ENCODE results near the gene TAF7L.
A peak's percentile ranks its signal among the peaks of the same experiment; 100 is the strongest.
"Not testable (repeated sequence)": the region's sequence is repeated elsewhere in the genome, so short reads cannot be mapped to it uniquely, and the experiment has no call there.

Gene TAF7L

GRCh38 chrX:101290957-101291603, at the start of gene TAF7L:
TAF7L (minus strand) TSS chrX:101291334; CDS start chrX:101287543, 3,791 bp downstream.
- DNase-seq (ENCODE audit: low read depth in 4 of 4, low spot score in 1 of 4): no peak

- DNase-seq (ENCODE audit: low read depth in 4 of 4, low spot score in 1 of 4): no peak
Observed at GRCh38 chrX:101337776-101338271, 46.7 kb upstream of the TAF7L start.

GRCh38 chrX:101334310-101334709, 43.2 kb upstream of the TAF7L start:
- not testable (repeated sequence) for DNase-seq (ENCODE audit: low read depth in 4 of 4, low spot score in 1 of 4)

- not testable (repeated sequence) for DNase-seq (ENCODE audit: low read depth in 4 of 4, low spot score in 1 of 4)
Observed at GRCh38 chrX:101326600-101326999, 35.5 kb upstream of the TAF7L start.

- DNase-seq (ENCODE audit: low read depth in 4 of 4, low spot score in 1 of 4): no peak
Observed at GRCh38 chrX:101303790-101304189, 12.7 kb upstream of the TAF7L start.

GRCh38 chrX:101295603-101296002, 4.5 kb upstream of the TAF7L start:
- DNase-seq (ENCODE audit: low read depth in 4 of 4, low spot score in 1 of 4): not testable (repeated sequence)

GRCh38 chrX:101287402-101287801, 3.7 kb downstream of the TAF7L start:
- DNase-seq (ENCODE audit: low read depth in 4 of 4, low spot score in 1 of 4): peak in 1 of 4 experiments; percentile 3

- DNase-seq (ENCODE audit: low read depth in 4 of 4, low spot score in 1 of 4): no peak
Observed at GRCh38 chrX:101276238-101276637, 14.9 kb downstream of the TAF7L start.

- no peak for DNase-seq (ENCODE audit: low read depth in 4 of 4, low spot score in 1 of 4)
Observed at GRCh38 chrX:101274198-101274597, 16.9 kb downstream of the TAF7L start.

- DNase-seq (ENCODE audit: low read depth in 4 of 4, low spot score in 1 of 4): no peak
Observed at GRCh38 chrX:101265869-101266428, 25.2 kb downstream of the TAF7L start.

GRCh38 chrX:101263766-101264165, 27.4 kb downstream of the TAF7L start:
- no peak for DNase-seq (ENCODE audit: low read depth in 4 of 4, low spot score in 1 of 4)

- DNase-seq (ENCODE audit: low read depth in 4 of 4, low spot score in 1 of 4): no peak
Observed at GRCh38 chrX:101262590-101262989, 28.5 kb downstream of the TAF7L start.

- no peak for DNase-seq (ENCODE audit: low read depth in 4 of 4, low spot score in 1 of 4)
Observed at GRCh38 chrX:101260435-101260834, 30.7 kb downstream of the TAF7L start.

- no peak for DNase-seq (ENCODE audit: low read depth in 4 of 4, low spot score in 1 of 4)
Observed at GRCh38 chrX:101258259-101258581, 32.9 kb downstream of the TAF7L start.

- no peak for DNase-seq (ENCODE audit: low read depth in 4 of 4, low spot score in 1 of 4)
Observed at GRCh38 chrX:101257448-101258258, 33.5 kb downstream of the TAF7L start.

- DNase-seq (ENCODE audit: low read depth in 4 of 4, low spot score in 1 of 4): no peak
Observed at GRCh38 chrX:101252634-101253033, 38.5 kb downstream of the TAF7L start.

GRCh38 chrX:101241531-101241930, 49.6 kb downstream of the TAF7L start:
- no peak for DNase-seq (ENCODE audit: low read depth in 4 of 4, low spot score in 1 of 4)

- DNase-seq (ENCODE audit: low read depth in 4 of 4, low spot score in 1 of 4): no peak
Observed at GRCh38 chrX:101237041-101237440, 54.1 kb downstream of the TAF7L start.

- DNase-seq (ENCODE audit: low read depth in 4 of 4, low spot score in 1 of 4): no peak
Observed at GRCh38 chrX:101232316-101232715, 58.8 kb downstream of the TAF7L start.

GRCh38 chrX:101231080-101231479, 60.1 kb downstream of the TAF7L start:
- DNase-seq (ENCODE audit: low read depth in 4 of 4, low spot score in 1 of 4): no peak

- no peak for DNase-seq (ENCODE audit: low read depth in 4 of 4, low spot score in 1 of 4)
Observed at GRCh38 chrX:101230636-101231035, 60.5 kb downstream of the TAF7L start.

GRCh38 chrX:101229170-101229569, 62.0 kb downstream of the TAF7L start:
- no peak for DNase-seq (ENCODE audit: low read depth in 4 of 4, low spot score in 1 of 4)
